Activated CD8-positive, alpha-beta memory T cell treated with anti-CD3 and anti-CD28 coated beads for 48 hours (primary cell): ENCODE measurements around the gene PKLR.
A peak's percentile ranks its signal among the peaks of the same experiment; 100 is the strongest.
"Not testable (repeated sequence)": the region's sequence is repeated elsewhere in the genome, so short reads cannot be mapped to it uniquely, and the experiment has no call there.

Experiments
- DNase-seq, 3 experiments: peaks; one replicate each; pipeline ENCODE4 v3.0.0-alpha.2; 2020; ENCODE audit warnings: low read depth in 2 of 3, low spot score in 2 of 3

PKLR gene

DNA sequence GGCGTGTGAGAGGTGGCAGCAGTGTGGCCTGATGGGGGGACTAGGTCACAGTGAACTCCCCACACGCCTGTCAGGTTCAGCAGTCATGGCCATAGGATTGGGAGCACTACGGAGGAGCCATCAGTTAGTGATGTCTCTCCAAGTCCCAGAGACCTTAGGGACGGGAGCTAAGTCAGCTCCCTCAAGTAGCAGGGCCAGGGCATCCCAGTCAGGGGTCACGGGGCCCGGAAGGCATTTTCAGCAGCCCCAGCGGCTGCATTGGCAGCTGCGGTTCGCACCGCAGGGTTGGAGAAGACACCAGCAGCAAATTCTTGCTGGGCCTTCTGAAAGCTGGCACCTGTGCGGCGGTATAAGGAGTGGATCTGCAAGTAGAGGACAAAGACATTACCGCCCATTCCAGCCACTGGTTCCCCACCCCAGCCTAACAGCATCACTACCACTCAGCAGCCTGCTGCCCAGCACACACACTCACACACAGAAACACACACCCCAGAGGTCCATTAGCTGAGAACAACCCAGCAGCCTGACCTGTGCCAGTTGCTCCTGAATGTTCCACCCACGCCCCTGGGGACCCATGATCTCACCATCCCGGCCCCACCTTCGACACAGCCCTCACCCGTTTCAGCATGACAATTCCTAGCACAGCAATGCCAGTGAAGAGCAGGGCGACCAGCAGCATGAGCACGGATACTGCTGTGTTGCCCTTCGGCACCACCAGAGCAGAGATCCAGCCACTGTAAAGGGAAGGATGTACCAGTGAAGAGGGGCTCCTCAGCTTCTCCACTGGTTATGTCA is 45.0 kb downstream of the PKLR start:
- DNase-seq = no peak

DNA sequence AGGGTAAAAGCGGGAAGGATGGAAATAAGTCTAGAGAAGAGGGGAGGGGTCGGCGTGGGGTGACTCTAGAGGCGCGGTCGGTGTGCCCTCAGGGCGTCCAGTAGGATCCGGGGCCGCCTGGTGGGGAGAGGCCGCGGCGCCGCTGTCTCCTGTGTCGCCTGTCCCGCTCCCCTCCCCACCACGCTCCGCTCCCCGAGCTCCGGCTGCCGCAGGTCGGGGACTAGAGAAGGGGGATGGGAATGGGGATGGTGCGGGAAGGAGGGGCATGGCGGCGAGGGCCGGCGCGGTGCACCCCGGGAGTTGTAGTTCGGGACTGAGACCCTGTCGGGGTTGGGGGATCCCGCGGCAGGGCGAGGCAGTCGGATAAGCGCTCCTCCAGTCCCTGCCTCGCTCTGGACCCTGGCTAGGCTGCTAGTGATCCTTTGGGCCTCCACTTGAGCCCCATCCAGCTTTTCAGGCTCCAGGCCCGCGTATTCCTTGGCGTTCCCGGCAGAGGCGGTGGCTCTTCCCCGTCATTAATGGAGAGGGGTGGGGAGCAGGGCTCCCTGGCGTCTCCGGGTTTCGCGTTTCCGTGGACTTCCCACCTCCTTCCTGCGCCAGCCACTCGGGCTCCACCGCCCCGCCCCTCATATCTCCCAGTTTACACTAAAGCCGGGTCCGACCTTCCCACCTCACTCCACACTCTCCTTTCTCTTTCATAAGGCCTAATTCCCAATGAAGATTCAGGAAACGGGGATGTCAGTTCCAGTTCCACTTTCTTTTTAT is 45.8 kb downstream of the PKLR start, which contains the start of gene ENTREP3:
TSS of gene ENTREP3 (minus strand) at position 241 of the 765 bp plus-strand sequence. CDS start 606 bp downstream, outside the sequence.
- peak; percentile 55 to 69 (median 68) for DNase-seq

DNA sequence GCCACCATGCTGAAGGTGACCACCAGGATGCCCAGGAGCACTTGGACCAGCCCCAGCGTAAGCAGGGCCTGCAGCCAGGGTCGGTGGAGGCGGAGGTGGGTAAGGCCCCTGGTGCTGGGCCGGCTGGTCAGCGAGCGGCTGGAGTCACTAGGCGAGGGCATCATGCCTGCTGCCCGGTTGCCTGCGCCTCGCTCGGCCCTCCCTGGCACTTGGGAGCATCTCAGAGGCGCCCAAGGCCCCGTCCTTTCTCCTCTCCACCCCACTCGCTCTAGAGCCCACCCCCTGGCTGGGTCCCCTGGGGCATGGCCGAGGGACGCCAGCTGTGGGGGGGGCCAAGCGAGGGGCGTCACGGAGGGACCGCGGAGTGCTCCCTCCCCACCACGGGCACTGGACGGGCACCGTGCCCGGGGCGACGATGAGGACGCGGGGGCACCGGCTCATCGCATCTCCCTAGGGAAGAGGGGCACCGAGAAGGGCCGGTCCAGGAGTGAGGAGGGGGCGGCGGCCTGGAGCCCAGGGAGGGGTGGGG is 46.5 kb downstream of the PKLR start:
- DNase-seq = no peak

DNA sequence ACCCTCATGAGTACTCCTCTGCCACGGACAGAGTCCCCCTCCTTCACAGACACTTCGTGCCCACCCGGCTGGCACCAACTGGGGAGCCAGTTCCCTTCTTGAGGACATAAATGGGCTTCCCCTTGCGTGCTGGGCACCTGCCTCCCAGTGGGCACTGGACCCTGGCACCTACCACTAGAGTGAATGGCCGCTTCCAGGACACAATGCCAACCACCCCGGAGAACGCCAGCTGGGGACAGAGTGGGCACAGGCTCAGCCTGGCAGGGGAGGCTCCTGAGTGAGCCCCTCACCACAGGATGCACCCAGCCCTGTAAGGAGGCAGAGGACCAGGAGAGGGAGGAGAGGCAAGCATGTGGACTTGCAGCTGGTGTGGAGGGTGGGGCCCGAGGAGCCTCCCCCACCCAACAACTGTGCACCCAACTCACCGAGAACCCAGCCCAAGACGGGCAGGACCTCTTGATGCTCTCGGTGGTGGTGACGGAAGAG is 47.0 kb downstream of the PKLR start:
- no peak for DNase-seq

DNA sequence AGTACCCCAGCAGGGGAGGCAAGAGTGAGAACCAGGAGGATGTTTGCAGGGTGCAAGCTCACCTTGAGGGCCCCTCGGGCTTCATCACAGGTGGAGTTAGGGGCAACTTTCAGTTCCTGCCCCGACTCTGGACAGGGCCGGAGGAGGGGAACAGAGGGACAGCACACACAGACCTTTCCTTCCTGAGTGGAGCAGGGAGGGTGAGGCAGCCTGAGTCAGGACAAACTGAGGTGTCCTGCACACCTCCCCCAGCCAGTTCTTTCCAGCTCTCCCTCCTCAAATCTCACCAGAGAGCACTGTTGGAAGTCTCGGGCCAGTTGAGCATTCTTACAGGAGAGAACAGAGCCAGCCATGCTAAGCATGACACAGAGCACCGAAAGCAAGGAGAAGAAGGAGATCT is 47.4 kb downstream of the PKLR start:
- no peak for DNase-seq

DNA sequence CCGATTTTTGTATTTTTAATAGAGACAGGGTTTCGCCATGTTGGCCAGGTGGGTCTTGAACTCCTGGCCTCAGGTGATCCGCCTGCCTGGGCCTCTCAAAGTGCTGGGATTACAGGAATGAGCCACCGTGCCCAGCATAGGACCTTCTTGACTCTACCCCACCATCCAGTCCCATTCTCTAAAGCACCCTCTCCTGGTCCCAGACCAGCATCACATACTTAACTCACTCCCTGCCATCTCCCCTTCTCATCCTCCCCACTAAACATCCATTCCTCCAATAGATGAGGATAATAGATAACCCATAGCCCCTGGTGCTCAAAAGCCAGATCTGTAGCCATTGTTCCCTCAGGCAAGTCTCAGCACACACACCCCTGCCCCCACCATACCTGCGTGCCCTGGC is 48.0 kb downstream of the PKLR start:
- DNase-seq = no peak

DNA sequence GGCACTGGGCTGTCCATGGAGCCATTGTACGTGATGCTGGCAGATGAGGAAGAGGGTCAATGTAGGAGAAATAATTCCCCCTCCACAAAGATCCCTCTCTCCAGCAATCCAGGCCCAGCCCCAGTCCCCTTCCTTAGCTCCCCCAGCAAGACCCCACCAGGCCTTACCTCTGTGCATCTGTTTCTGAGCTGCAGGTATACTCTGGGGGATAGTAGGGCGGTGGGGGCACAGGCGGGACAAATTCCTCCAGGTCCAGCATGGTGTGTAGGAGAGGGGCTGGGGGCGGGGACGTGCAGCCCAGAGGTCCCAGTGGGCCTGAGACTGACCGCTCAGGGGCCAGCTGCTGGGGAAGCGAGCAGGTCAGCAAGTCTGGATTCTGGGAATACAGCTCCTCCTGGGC is 49.7 kb downstream of the PKLR start:
- no peak for DNase-seq

DNA sequence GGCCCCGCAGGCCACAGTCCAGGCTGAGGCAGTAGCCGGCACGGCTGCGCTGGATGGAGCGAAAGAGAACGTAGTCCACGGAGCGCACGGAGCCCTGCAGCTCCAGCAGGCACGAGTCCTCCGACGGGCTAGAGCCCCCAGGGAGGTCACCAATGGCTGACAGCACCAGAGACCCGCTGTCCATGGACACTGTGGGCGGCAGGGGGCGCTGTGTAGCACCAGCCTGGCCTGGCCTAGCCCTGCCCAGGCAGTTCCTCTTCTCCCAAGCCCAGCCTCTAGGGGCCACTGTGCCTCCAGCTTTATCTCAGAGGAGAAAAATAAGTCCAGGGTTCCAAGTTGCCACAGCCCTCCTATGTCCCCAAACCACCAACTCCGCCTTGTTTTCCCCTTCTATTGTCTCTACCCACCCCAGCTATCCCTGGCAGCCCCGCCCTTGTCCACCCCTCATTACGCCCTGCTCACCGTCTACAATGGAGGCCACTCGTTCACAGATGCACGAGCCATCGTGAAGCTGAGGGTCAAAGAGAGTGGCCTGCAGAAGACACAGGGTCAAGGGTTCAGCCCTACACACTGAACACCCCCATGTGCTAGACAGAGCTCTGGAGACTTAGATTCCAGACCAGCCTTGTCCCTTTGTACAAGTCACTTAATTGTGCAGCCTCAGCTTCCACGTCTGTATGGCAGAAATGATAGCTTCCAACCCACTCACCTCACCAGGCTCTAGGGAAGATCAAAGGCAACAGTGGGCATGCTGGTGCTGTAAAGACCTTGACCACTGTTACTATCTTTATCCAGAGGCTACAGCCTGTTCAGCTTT is 50.4 kb downstream of the PKLR start:
- DNase-seq = peak; percentile 87 to 97 (median 96)

DNA sequence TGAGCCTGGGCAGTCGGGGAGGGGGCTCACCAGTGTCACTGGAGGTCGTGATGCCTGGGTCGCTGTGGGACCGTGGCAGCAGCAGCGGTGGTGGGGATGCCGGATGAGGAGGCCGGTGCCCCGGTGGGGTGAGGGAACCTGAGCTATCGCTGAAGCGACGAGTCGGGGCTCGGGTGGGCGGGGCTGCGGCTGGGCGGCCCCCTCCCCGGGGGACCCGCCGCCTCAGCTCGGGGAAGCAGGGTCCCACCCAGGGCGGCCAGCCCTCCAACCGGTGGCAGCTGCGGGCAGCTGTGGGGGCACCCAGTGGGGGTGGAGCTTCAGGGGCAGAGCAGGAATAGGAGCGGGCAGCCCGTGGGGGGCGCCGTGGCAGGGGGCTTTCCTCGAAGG is 51.0 kb downstream of the PKLR start:
- no peak for DNase-seq

DNA sequence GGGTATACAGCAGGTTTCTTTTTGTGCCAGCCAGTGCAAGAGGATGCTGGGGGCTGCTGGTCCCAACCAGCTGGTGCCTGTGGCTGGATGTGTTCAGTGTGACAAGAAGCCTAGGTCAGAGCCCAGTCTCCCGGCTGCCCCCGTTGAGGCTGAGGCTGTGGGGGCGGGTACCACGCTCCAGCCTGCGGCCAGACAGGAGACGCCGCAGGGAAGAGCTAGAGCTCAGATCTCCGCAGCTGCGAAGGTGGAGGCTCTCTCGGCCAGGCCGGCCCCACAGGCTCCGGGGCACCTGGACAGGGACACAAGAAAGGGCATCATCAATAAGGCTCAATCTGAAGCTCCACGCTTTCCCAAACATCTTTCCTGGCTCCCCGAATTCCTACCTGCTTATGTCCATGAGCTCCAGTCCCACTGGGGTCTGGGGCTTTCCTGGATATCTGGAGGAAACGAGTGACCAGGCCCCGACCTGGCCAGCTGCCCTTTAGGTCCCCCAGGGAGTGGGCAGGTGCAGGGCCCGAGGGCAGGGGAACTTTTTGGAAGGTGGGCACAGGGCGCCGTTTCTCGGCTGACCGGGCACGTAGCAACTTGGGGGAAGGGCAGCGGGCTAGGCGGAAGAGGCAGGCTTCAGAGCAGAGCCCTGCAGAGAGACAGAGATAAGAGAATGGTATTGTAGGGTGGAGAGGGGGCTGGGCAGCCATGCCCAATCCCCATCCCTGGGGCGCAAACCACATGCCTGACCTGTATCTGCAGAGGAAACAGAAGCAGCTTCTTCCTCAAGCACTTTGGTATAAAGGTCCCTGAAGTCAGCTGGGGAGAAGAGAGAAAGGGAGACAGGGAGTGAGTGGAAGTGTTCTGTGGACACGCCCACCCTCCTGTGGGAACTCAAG is 53.3 kb downstream of the PKLR start:
- no peak for DNase-seq

DNA sequence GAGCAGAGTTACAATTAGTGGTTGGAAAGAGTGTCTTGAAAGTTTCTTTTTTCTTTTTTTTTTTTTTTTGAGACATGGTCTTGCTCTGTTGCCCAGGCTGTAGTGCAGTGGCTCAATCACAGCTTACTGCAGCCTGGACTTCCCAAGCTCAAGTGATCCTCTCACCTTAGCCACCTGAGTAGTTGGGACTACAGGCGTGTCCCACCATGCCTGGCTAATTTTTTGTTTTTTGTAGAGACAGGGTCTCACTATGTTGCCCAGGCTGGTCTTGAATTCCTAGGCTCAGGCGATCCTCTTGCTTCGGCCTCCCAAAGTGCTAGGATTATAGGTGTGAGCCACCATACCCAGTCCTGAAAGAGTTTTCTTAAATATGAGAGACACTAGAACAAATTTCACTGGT is 54.4 kb downstream of the PKLR start:
- DNase-seq = not testable (repeated sequence)

DNA sequence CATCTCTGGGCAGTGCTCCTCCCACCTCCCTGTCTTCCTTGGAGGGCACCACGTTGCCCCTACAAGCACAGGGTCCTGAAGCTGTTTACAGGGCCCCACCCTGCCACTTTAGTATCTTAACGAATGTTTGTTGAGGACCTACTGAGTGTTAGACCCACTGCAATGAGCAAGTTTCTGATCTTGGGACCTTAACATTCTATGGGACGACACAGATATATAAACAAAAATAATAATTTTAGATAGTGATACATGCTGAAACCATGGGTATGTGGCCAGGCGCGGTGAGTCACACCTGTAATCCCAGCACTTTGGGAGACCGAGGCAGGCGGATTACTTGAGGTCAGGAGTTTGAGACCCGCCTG is 56.1 kb downstream of the PKLR start:
- DNase-seq = no peak

DNA sequence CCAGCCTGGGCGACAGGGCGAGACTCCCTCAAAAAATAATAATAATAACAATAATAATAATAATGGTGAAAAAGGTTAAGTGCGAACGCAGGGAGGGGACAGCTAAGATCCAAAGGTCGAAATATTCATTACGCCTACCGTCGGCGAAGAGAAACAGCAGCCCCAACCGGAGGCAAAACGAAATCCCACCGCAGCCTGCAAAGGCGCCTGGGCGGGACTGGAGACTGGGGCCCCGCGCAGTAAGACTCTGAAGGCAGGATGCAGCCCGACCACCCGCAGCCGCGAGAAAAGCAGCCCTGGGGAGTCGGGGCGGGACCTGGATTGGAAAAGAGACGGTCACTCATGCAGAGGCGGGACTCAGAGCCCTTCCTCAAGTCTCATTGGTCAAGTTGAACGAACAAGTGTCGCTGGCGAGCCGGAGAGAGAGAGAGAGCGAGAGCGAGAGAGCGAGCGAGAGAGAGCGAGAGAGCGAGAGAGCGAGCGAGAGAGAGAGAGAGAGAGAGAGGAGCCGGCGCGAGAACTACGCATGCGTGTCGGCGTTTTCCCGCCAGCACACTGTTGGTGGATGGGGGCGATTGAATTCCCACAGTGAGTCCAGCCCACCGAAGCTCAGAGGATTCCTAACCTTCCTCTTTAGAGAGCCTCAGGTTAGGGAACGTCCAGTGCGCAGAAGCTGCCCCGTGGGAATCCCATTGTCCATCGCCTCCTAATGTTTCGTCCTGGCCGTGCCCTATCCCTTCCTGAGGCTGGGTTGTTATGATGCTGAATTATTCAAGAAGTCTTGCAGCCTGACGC is 56.7 kb downstream of the PKLR start:
- peak; percentile 81 to 91 (median 89) for DNase-seq

DNA sequence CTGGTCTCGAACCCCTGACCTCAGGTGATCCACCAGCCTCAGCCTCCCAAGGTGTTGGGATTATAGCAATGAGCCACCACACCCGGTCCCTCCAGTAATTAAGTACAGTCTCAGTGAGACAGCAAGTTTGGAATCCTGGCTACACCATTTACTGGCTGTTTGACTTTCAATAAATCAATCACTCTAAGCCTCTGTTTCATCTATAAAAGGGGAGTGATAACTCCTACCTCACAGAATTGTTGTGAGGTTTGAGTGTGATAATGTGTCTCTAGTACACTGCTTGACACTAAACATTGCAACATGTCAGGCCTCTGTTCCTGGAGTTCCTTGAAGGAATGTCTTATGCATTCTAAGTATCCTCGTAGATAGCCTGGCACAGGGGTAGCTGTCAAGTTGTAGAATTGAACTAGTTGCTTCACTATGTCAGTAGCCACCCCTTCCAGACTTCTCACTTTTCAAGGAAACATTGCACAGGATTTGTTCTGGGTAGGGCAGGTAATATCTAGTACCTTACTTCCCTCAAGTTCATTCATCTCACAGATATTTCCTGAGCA is 58.4 kb downstream of the PKLR start:
- no peak for DNase-seq

DNA sequence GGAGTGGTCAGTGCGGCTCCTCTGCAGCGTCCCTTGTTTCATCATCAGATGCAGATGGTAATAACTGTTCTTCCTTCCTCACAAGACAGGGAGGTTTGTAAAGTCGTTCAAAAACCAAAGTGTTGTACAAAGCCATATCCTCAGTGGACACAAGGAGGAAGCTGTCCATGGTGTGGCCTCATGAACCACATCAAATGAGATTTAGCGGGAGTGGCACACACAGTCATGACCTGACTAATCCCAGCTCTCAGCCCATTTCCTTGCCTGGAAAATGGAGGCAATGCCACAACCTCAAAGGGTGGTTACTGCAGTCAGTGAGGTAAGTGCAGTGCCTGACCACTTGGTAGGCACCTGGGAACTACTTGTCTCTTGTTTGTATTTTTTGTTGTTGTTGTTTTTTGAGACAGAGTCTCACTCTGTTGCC is 59.4 kb downstream of the PKLR start:
- DNase-seq = no peak

DNA sequence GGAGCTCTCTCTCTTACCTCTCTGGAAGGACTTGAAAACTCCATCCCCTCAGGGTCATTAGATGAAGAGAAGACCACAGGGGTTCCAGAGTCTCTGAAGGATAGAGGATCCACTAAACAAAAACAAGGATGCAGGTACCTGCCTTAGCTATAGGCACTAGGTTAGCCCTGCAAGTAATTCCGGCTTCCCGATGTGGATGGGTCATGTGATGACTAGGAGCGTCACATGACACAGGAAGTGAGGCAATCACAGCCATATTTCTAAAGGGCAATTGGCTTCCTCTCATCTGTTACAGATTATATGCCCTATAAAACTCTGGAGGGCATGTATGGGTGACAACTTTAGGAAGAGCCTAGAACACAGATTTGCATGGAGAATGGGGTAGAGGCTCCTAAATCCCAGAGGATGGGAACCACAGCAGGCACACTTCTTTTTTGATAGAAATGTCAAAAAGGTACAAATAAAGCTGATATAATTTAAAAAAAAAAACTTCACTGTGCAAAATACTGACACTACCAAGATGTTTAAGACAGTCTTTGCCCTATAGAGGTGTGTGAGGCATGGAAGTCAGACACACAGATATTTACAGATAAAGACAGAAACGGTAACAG is 60.1 kb downstream of the PKLR start:
- no peak for DNase-seq
